Esophagus muscularis mucosa (tissue), 4 donors: Measurements from ENCODE around the gene PXDN.

Experiments used
- EP300 ChIP-seq: sonication (generic); formaldehyde crosslinking; IDR thresholded peaks from one replicate; pipeline ENCODE4 v1.6.1; 2017; ENCODE audit warnings: antibody characterized with exemption
- POLR2A ChIP-seq: fragments of 450-650 bp; IDR thresholded peaks from one replicate; pipeline ENCODE4 v1.6.1; 2017; ENCODE audit warnings: antibody characterized with exemption, moderate library complexity, mild to moderate bottlenecking, low read depth
- TF ChIP-seq, protein P1 (sequence below), 3 experiments: fragments of 200-600 bp in 2 of 3; fragments of 450-650 bp in 1 of 3; sonication (generic) in 2 of 3; IDR thresholded peaks; one replicate each; pipeline ENCODE4 v1.5.1; 2017 to 2019; ENCODE audit warnings: antibody characterized with exemption in 3 of 3, mild to moderate bottlenecking in 2 of 3, moderate library complexity in 1 of 3

DNA sequence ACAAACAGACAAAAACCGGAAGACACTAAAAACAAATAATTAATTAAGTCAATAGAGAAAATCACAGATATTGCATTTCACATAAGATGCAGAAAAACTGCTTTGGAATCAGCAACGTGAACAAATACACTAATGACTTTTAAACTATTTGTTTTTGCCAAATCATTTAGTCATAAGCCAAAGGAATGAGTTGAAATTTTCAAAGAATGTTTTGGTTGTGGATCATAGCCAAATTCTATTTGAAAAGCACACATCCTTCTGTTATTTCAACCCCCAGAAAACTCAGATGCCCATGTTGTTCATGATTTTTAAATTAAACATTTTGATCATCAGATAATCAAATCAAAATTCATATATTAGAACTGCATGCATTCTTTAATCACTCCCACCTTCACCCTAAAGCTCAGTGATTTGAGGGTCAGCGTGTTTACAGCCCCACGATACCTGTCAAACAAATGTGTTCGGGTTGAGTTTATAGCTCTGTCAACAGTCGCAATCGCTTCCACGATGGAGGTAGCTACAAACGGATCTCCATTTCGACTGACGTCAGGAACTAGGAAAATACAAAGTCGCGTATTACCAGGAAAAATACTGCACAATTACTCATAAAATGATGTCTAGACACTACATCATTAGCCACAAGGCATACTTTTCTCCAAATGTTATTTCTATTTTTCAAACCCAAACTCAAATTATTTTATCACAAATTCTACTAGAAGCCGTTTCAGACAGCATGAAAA is 90.2 kb downstream of the PXDN start:
- TF ChIP-seq, protein P1, sequence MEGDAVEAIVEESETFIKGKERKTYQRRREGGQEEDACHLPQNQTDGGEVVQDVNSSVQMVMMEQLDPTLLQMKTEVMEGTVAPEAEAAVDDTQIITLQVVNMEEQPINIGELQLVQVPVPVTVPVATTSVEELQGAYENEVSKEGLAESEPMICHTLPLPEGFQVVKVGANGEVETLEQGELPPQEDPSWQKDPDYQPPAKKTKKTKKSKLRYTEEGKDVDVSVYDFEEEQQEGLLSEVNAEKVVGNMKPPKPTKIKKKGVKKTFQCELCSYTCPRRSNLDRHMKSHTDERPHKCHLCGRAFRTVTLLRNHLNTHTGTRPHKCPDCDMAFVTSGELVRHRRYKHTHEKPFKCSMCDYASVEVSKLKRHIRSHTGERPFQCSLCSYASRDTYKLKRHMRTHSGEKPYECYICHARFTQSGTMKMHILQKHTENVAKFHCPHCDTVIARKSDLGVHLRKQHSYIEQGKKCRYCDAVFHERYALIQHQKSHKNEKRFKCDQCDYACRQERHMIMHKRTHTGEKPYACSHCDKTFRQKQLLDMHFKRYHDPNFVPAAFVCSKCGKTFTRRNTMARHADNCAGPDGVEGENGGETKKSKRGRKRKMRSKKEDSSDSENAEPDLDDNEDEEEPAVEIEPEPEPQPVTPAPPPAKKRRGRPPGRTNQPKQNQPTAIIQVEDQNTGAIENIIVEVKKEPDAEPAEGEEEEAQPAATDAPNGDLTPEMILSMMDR (IDR thresholded peaks at IDR 0.05), result no peak
- no peak for TF ChIP-seq POLR2A
- TF ChIP-seq EP300, result no peak
